Measurements from ENCODE around the gene CRIP2. TPM values are rescaled to one million over a fixed set of nuclear protein-coding genes. Genes with fewer than 3 reads are reported as not detected.
A peak's percentile ranks its signal among the peaks of the same experiment; 100 is the strongest.

The CRIP2 gene
- 10 to 100 TPM; 31.4 to 47.1 (median 38.8) TPM for total RNA-seq

GRCh38 chr14:105474483-105475268 is at the start of gene CRIP2:
CRIP2 (plus strand) TSS chr14:105474821; CDS start chr14:105474863, 42 bp downstream.
- in situ Hi-C loops (cut with MboI; ENCODE audit: low sequenced_read_pairs in 4 of 4) (loop anchor here in 1 of 4 donors (25.0 kb wide), 1 partner anchor 112 kb away; no protein-coding TSS in a partner anchor), intact Hi-C loops (cut with DNase I; ENCODE audit: low total_unique reads) (loop anchor here (2.0 kb wide), 1 partner anchor 16 kb away; the partner anchor contains the start of gene TEDC1)
- TF ChIP-seq POLR2A (IDR thresholded peaks at IDR 0.05) = peak; percentile 32 to 37
- no peak for TF ChIP-seq CTCF (IDR thresholded peaks at IDR 0.05 in 4 of 5, conservative IDR thresholded peaks at IDR 0.05 in 1 of 5)
- H3K4me3 ChIP-seq = peak within 1 kb of the TSS; percentile 51 to 84 (median 66)
- DNase-seq (no peak), ATAC-seq (peak; percentile 40 to 43)
- H3K27ac ChIP-seq = peak within 1 kb of the TSS; percentile 73 to 84 (median 76)
- H3K4me1 ChIP-seq = peaks cover 34 to 51% of the 10 kb centered on the region in 2 donors
- no peaks in the 10 kb centered on the region for H3K36me3 ChIP-seq
- no peaks in the 10 kb centered on the region for H3K9me3 ChIP-seq
- peaks cover 0 to 4% (median 0%) of the 10 kb centered on the region in 3 donors for H3K27me3 ChIP-seq

- intact Hi-C loops (cut with DNase I; ENCODE audit: low total_unique reads) (no loop called here), in situ Hi-C loops (cut with MboI; ENCODE audit: low sequenced_read_pairs in 4 of 4) (no loop called here)
- no peaks in the 10 kb centered on the region for H3K27me3 ChIP-seq
- no peak overlapping the region for H3K27ac ChIP-seq
- TF ChIP-seq CTCF (IDR thresholded peaks at IDR 0.05 in 4 of 5, conservative IDR thresholded peaks at IDR 0.05 in 1 of 5) = no peak
- DNase-seq = no peak
- peaks cover 14 to 17% of the 10 kb centered on the region in 2 donors for H3K4me1 ChIP-seq
- no peak for ATAC-seq
- no peaks in the 10 kb centered on the region for H3K36me3 ChIP-seq
- no peak overlapping the region for H3K4me3 ChIP-seq
- no peaks in the 10 kb centered on the region for H3K9me3 ChIP-seq
Observed at GRCh38 chr14:105424861-105425260, 49.8 kb upstream of the CRIP2 start.

- no peak overlapping the region for H3K27ac ChIP-seq
Observed at GRCh38 chr14:105425823-105426247, 48.8 kb upstream of the CRIP2 start.

GRCh38 chr14:105426416-105427130 is 48.0 kb upstream of the CRIP2 start:
- Histone ChIP-seq H3K27me3 (no peaks in the 10 kb centered on the region), H3K27ac (no peak overlapping the region), H3K36me3 (no peaks in the 10 kb centered on the region), H3K4me1 (peaks cover 6 to 18% of the 10 kb centered on the region in 2 donors), H3K4me3 (no peak overlapping the region), H3K9me3 (no peaks in the 10 kb centered on the region)
- no peak for DNase-seq
- no peak for ATAC-seq
- TF ChIP-seq POLR2A (IDR thresholded peaks at IDR 0.05) (no peak), CTCF (IDR thresholded peaks at IDR 0.05 in 4 of 5, conservative IDR thresholded peaks at IDR 0.05 in 1 of 5) (no peak)
- in situ Hi-C loops (cut with MboI; ENCODE audit: low sequenced_read_pairs in 4 of 4) = no loop called here
- intact Hi-C loops (cut with DNase I; ENCODE audit: low total_unique reads) = no loop called here

More at GRCh38 chr14:105425823-105426247, 48.8 kb upstream of the CRIP2 start:
- ATAC-seq = no peak
- Histone ChIP-seq H3K4me3 (no peak overlapping the region), H3K36me3 (no peaks in the 10 kb centered on the region), H3K9me3 (no peaks in the 10 kb centered on the region), H3K4me1 (peaks cover 12 to 23% of the 10 kb centered on the region in 2 donors), H3K27me3 (no peaks in the 10 kb centered on the region)
- no peak for DNase-seq
- TF ChIP-seq POLR2A (IDR thresholded peaks at IDR 0.05) (no peak), CTCF (IDR thresholded peaks at IDR 0.05 in 4 of 5, conservative IDR thresholded peaks at IDR 0.05 in 1 of 5) (no peak)
- intact Hi-C loops (cut with DNase I; ENCODE audit: low total_unique reads) = no loop called here
- in situ Hi-C loops (cut with MboI; ENCODE audit: low sequenced_read_pairs in 4 of 4) = no loop called here

Measured in gastrocnemius medialis (tissue), 4 donors.